Stimulated activated CD4-positive, alpha-beta T cell treated with anti-CD3 and anti-CD28 coated beads, TNF-alpha, amount 100 ng/mL, for 24 hours (primary cell): ENCODE measurements around the gene FALEC.

Experiments
- DNase-seq, 3 experiments: peaks; one replicate each; pipeline ENCODE4 v3.0.0-alpha.2; 2020; ENCODE audit warnings: low read depth in 3 of 3

The FALEC gene

GRCh38 chr1:150515328-150516049, at the start of gene FALEC:
Gene FALEC (plus strand): TSS chr1:150515752.
- peak; percentile 77 to 93 (median 87) for DNase-seq

GRCh38 chr1:150466964-150467363, 48.6 kb upstream of the FALEC start:
- no peak for DNase-seq

- no peak for DNase-seq
These were observed 46.3 kb upstream of the FALEC start for GRCh38 chr1:150469291-150469690.

- DNase-seq = no peak
These were observed 42.9 kb upstream of the FALEC start for GRCh38 chr1:150472601-150473200.

- no peak for DNase-seq
These were observed 41.9 kb upstream of the FALEC start for GRCh38 chr1:150473659-150474058.

- DNase-seq = no peak
These were observed 40.7 kb upstream of the FALEC start for GRCh38 chr1:150474869-150475268.

GRCh38 chr1:150476754-150477153, 38.8 kb upstream of the FALEC start:
- DNase-seq = no peak

GRCh38 chr1:150477320-150477719, 38.2 kb upstream of the FALEC start:
- DNase-seq = no peak

GRCh38 chr1:150477733-150478132, 37.8 kb upstream of the FALEC start:
- no peak for DNase-seq

GRCh38 chr1:150479370-150479769, 36.2 kb upstream of the FALEC start:
- no peak for DNase-seq

GRCh38 chr1:150479927-150480352, 35.6 kb upstream of the FALEC start:
- DNase-seq = no peak

- DNase-seq = no peak
These were observed 31.1 kb upstream of the FALEC start for GRCh38 chr1:150484431-150484830.

- no peak for DNase-seq
These were observed 30.7 kb upstream of the FALEC start for GRCh38 chr1:150484861-150485260.

GRCh38 chr1:150486966-150487762, 28.4 kb upstream of the FALEC start, which contains the start of gene TARS2:
Gene TARS2 (plus strand): TSS chr1:150487419. CDS start chr1:150487451, 32 bp downstream.
- DNase-seq = peak; percentile 83 to 94 (median 92)

GRCh38 chr1:150487763-150488115, 27.8 kb upstream of the FALEC start:
- DNase-seq = no peak

GRCh38 chr1:150493175-150493574, 22.4 kb upstream of the FALEC start:
- DNase-seq = no peak

- no peak for DNase-seq
These were observed 17.2 kb upstream of the FALEC start for GRCh38 chr1:150498342-150498741.

GRCh38 chr1:150505431-150505830, 10.1 kb upstream of the FALEC start:
- no peak for DNase-seq

GRCh38 chr1:150507912-150508864, 7.4 kb upstream of the FALEC start, which contains the start of gene ECM1:
Gene ECM1 (plus strand): TSS chr1:150508109. CDS start chr1:150508210, 101 bp downstream.
- no peak for DNase-seq

- DNase-seq = no peak
These were observed 6.6 kb upstream of the FALEC start for GRCh38 chr1:150508982-150509381.

- DNase-seq = no peak
These were observed 4.0 kb upstream of the FALEC start for GRCh38 chr1:150511551-150511950.
